ENCODE measurements around the gene HCFC1. TPM values are rescaled to one million over a fixed set of nuclear protein-coding genes. Genes with fewer than 3 reads are reported as not detected.

Gene HCFC1
- polyA plus RNA-seq, 3 donors, result 1.9 to 21.8 (median 3.8) TPM

GRCh38 chrX:153931151-153931550 is 40.5 kb downstream of the HCFC1 start:
- Histone ChIP-seq H3K4me3 (replicated peaks in 1 of 3; ENCODE audit: low read depth in 2 of 3, low read length in 3 of 3) (no peak overlapping the region), H3K9me3 (replicated peaks in 1 of 2; ENCODE audit: control insufficient read depth in 1 of 2, insufficient read depth in 1 of 2, low read length in 2 of 2) (no peaks in the 10 kb centered on the region), H3K36me3 (replicated peaks in 1 of 2; ENCODE audit: control insufficient read depth in 1 of 2, insufficient read depth in 2 of 2, low read length in 2 of 2) (peaks cover 31 to 36% of the 10 kb centered on the region in 2 donors), H3K9ac (ENCODE audit: insufficient read depth, low read length, poor library complexity, severe bottlenecking) (no peak overlapping the region), H3K27ac (ENCODE audit: low read depth in 1 of 2, low read length in 2 of 2) (peak overlapping the region in 1 of 2 donors; percentile 11), H2AFZ (ENCODE audit: insufficient read depth, low read depth, low read length, poor library complexity, severe bottlenecking) (no peak overlapping the region), H4K20me1 (ENCODE audit: insufficient read depth, low read length) (peaks cover 81% of the 10 kb centered on the region), H3K79me2 (ENCODE audit: insufficient read depth, low read length) (peaks cover 47% of the 10 kb centered on the region), H3K4me1 (ENCODE audit: control insufficient read depth in 1 of 2, insufficient read depth in 2 of 2, low read length in 2 of 2) (peaks cover 47 to 62% of the 10 kb centered on the region in 2 donors), H3K27me3 (ENCODE audit: control insufficient read depth in 2 of 2, insufficient read depth in 2 of 2, low read length in 2 of 2) (peaks cover 0 to 3% of the 10 kb centered on the region in 2 donors), H3K4me2 (replicated peaks; ENCODE audit: extremely low read depth, low read length, poor library complexity, severe bottlenecking) (no peak overlapping the region)
- Mint-ChIP-seq H3K4me3 (no peak overlapping the region), H3K36me3 (peaks cover 17 to 32% of the 10 kb centered on the region in 2 donors), H3K4me1 (peaks cover 26% of the 10 kb centered on the region), H3K27me3 (ENCODE audit: low read depth in 3 of 3) (peaks cover 0 to 35% (median 2%) of the 10 kb centered on the region in 3 donors), H3K9me3 (peaks cover 0 to 19% (median 6%) of the 10 kb centered on the region in 7 donors), H3K27ac (peak overlapping the region in 6 of 7 donors; percentile 6 to 70 (median 50))
- intact Hi-C loops (cut with micrococcal nuclease), result no loop called here
- no peak for TF ChIP-seq CTCF (IDR thresholded peaks at IDR 0.05)
- 100% methylated on average over 4 of the region's 8 CpGs for WGBS (ENCODE audit: insufficient coverage)
- no peak for DNase-seq

- Histone ChIP-seq H3K9ac (ENCODE audit: insufficient read depth, low read length, poor library complexity, severe bottlenecking) (no peak overlapping the region), H2AFZ (ENCODE audit: insufficient read depth, low read depth, low read length, poor library complexity, severe bottlenecking) (no peak overlapping the region), H3K9me3 (replicated peaks in 1 of 2; ENCODE audit: control insufficient read depth in 1 of 2, insufficient read depth in 1 of 2, low read length in 2 of 2) (no peaks in the 10 kb centered on the region), H3K4me3 (replicated peaks in 1 of 3; ENCODE audit: low read depth in 2 of 3, low read length in 3 of 3) (no peak overlapping the region), H4K20me1 (ENCODE audit: insufficient read depth, low read length) (peaks cover 84% of the 10 kb centered on the region), H3K79me2 (ENCODE audit: insufficient read depth, low read length) (peaks cover 54% of the 10 kb centered on the region), H3K4me1 (ENCODE audit: control insufficient read depth in 1 of 2, insufficient read depth in 2 of 2, low read length in 2 of 2) (peaks cover 43 to 65% of the 10 kb centered on the region in 2 donors), H3K4me2 (replicated peaks; ENCODE audit: extremely low read depth, low read length, poor library complexity, severe bottlenecking) (no peak overlapping the region), H3K36me3 (replicated peaks in 1 of 2; ENCODE audit: control insufficient read depth in 1 of 2, insufficient read depth in 2 of 2, low read length in 2 of 2) (peaks cover 31 to 36% of the 10 kb centered on the region in 2 donors), H3K27me3 (ENCODE audit: control insufficient read depth in 2 of 2, insufficient read depth in 2 of 2, low read length in 2 of 2) (peaks cover 0 to 3% of the 10 kb centered on the region in 2 donors), H3K27ac (ENCODE audit: low read depth in 1 of 2, low read length in 2 of 2) (peak overlapping the region; percentile 27 to 50)
- TF ChIP-seq CTCF (IDR thresholded peaks at IDR 0.05), result no peak
- intact Hi-C loops (cut with micrococcal nuclease), result no loop called here
- Mint-ChIP-seq H3K9me3 (peaks cover 0 to 18% (median 6%) of the 10 kb centered on the region in 7 donors), H3K27me3 (ENCODE audit: low read depth in 3 of 3) (peaks cover 0 to 27% (median 2%) of the 10 kb centered on the region in 3 donors), H3K27ac (peak overlapping the region in 3 of 7 donors; percentile 56 to 69 (median 63)), H3K36me3 (peaks cover 17 to 32% of the 10 kb centered on the region in 2 donors), H3K4me3 (no peak overlapping the region), H3K4me1 (peaks cover 21% of the 10 kb centered on the region)
- WGBS (ENCODE audit: insufficient coverage), result 96% methylated on average over 16 of the region's 31 CpGs
- no peak for DNase-seq
Measured at GRCh38 chrX:153930011-153930910, 41.4 kb downstream of the HCFC1 start.

Measured in CD14-positive monocyte (primary cell).